ENCODE measurements around the gene TCEANC2. TPM values are rescaled to one million over a fixed set of nuclear protein-coding genes. Genes with fewer than 3 reads are reported as not detected.

Gene TCEANC2
- total RNA-seq, 4 donors from 2014 or later, result 1.9 to 4.3 (median 3.2) TPM

GRCh38 chr1:54121482-54122134 is 68.2 kb downstream of the TCEANC2 start:
- Histone ChIP-seq H3K27ac (no peak overlapping the region), H3K4me3 (peak overlapping the region in 2 of 4 donors; percentile 11 to 52), H3K27me3 (peaks cover 0 to 13% (median 0%) of the 10 kb centered on the region in 4 donors), H3K36me3 (no peaks in the 10 kb centered on the region), H3K4me1 (peaks cover 6 to 17% (median 11%) of the 10 kb centered on the region in 3 donors), H3K9me3 (no peaks in the 10 kb centered on the region)
- TF ChIP-seq POLR2A (IDR thresholded peaks at IDR 0.05) (no peak), CTCF (IDR thresholded peaks at IDR 0.05) (peak; percentile 26 to 75 (median 65))
- no peak for DNase-seq
- intact Hi-C loops (cut with DNase I), result loop anchor here (5.0 kb wide), 1 partner anchor 366 kb away; no protein-coding TSS in a partner anchor
- WGBS, 2 donors, result 26% methylated on average over 11 of the region's 36 CpGs; no CpG with 5 or more reads in 1 of the 2 donors

- Histone ChIP-seq H3K4me1 (peaks cover 6 to 17% (median 11%) of the 10 kb centered on the region in 3 donors), H3K4me3 (peak overlapping the region in 1 of 4 donors; percentile 52), H3K36me3 (no peaks in the 10 kb centered on the region), H3K27ac (no peak overlapping the region), H3K9me3 (no peaks in the 10 kb centered on the region), H3K27me3 (peaks cover 0 to 13% (median 0%) of the 10 kb centered on the region in 4 donors)
- intact Hi-C loops (cut with DNase I), result loop anchor here (5.0 kb wide), 1 partner anchor 365 kb away; no protein-coding TSS in a partner anchor
- TF ChIP-seq POLR2A (IDR thresholded peaks at IDR 0.05) (no peak), CTCF (IDR thresholded peaks at IDR 0.05) (no peak)
- DNase-seq, result no peak
- whole genome bisulfite sequencing, 2 donors, result 41% methylated on average over 9 of the region's 14 CpGs; no CpG with 5 or more reads in 1 of the 2 donors
Measured at GRCh38 chr1:54122135-54122751, 68.8 kb downstream of the TCEANC2 start.

- WGBS, 2 donors, result 76 to 90% methylated on average over 3 to 5 of the region's 8 CpGs
- Histone ChIP-seq H3K27ac (no peak overlapping the region), H3K4me3 (no peak overlapping the region), H3K4me1 (peaks cover 6 to 17% (median 11%) of the 10 kb centered on the region in 3 donors), H3K9me3 (no peaks in the 10 kb centered on the region), H3K36me3 (no peaks in the 10 kb centered on the region), H3K27me3 (peaks cover 0 to 13% (median 0%) of the 10 kb centered on the region in 4 donors)
- TF ChIP-seq POLR2A (IDR thresholded peaks at IDR 0.05), result no peak
- TF ChIP-seq CTCF (IDR thresholded peaks at IDR 0.05), result no peak
- DNase-seq, result no peak
- intact Hi-C loops (cut with DNase I), result loop anchor here (5.0 kb wide), 1 partner anchor 364 kb away; no protein-coding TSS in a partner anchor
Measured at GRCh38 chr1:54122992-54123391, 69.6 kb downstream of the TCEANC2 start.

GRCh38 chr1:54124472-54124871 is 71.1 kb downstream of the TCEANC2 start:
- intact Hi-C loops (cut with DNase I), result loop anchor here (5.0 kb wide), 1 partner anchor 363 kb away; no protein-coding TSS in a partner anchor
- Histone ChIP-seq H3K27ac (no peak overlapping the region), H3K27me3 (peaks cover 0 to 13% (median 0%) of the 10 kb centered on the region in 4 donors), H3K36me3 (no peaks in the 10 kb centered on the region), H3K4me1 (peaks cover 6 to 17% (median 11%) of the 10 kb centered on the region in 3 donors), H3K9me3 (no peaks in the 10 kb centered on the region), H3K4me3 (no peak overlapping the region)
- 39 to 45% methylated on average over 4 of the region's 9 CpGs for WGBS, 2 donors
- DNase-seq, result no peak
- TF ChIP-seq POLR2A (IDR thresholded peaks at IDR 0.05) (no peak), CTCF (IDR thresholded peaks at IDR 0.05) (no peak)

- WGBS, 2 donors, result 91% methylated on average over 7 of the region's 7 CpGs
- no peak overlapping the region for H3K27ac ChIP-seq
- H3K4me3 ChIP-seq, result no peak overlapping the region
- no peaks in the 10 kb centered on the region for H3K36me3 ChIP-seq
- H3K4me1 ChIP-seq, result peaks cover 6 to 17% (median 11%) of the 10 kb centered on the region in 3 donors
- intact Hi-C loops (cut with DNase I), result loop anchor here (5.0 kb wide), 1 partner anchor 362 kb away; no protein-coding TSS in a partner anchor
- TF ChIP-seq POLR2A (IDR thresholded peaks at IDR 0.05) (no peak), CTCF (IDR thresholded peaks at IDR 0.05) (no peak)
- peaks cover 0 to 13% (median 0%) of the 10 kb centered on the region in 4 donors for H3K27me3 ChIP-seq
- DNase-seq, result no peak
- no peaks in the 10 kb centered on the region for H3K9me3 ChIP-seq
Measured at GRCh38 chr1:54124906-54125305, 71.5 kb downstream of the TCEANC2 start.

Data from esophagus squamous epithelium (tissue), 5 donors.